Measurements from ENCODE around the gene RDH13. TPM values are rescaled to one million over a fixed set of nuclear protein-coding genes. Genes with fewer than 3 reads are reported as not detected.
"Not testable (repeated sequence)": the region's sequence is repeated elsewhere in the genome, so short reads cannot be mapped to it uniquely, and the experiment has no call there.

Gene RDH13
- total and polyA plus RNA-seq, 12 donors: 6.8 to 27.9 (median 9.8) TPM

DNA sequence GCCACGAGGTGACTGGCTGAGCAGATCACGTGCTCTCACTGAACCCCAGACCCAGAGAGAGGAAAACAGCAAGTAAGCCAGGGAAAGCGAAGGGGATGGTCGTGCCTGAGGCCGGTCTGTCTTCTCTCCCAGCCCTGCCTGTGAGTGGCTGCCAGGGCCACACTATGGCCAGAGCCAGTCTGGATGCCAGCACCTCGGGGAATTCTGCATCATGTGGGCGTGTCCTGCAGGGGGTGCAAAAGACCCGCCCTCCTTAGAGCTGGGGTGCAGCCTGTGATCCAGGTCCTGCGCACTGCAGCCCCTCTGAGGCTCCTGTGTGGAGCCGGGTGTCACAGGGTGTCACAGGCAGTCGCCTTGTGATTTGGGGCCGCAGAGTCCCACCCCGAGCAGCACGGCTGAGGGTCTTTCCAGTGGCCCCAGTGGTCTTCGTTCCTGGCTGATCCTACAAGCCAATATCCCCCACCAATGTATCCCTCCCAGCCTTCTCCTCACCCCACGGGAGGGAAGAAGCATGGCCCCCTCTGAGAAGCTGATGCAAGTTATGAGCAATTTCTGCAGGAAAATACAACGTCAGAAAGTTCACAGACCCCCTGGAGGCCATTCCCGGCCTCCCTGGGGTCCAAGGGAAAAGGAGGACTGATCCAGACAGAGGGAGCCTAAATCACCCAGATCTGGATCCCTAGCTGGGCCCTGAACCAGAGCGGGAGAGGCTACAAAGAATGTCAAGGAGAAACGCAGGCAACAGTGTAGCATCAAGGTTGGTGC lies 46.8 kb upstream of the RDH13 start:
- H3K4me3 ChIP-seq: no peak overlapping the region
- no peak for DNase-seq
- H3K27me3 ChIP-seq: no peaks in the 10 kb centered on the region
- no peaks in the 10 kb centered on the region for H3K9me3 ChIP-seq (replicated peaks in 1 of 3)
- TF ChIP-seq CTCF (IDR thresholded peaks at IDR 0.05) (no peak), POLR2A (IDR thresholded peaks at IDR 0.05) (no peak)
- H3K27ac ChIP-seq: no peak overlapping the region
- 81 to 90% (median 87%) methylated on average over 8 to 20 of the region's 20 CpGs for WGBS, 4 donors
- intact Hi-C loops (cut with DNase I): no loop called here
- peaks cover 5 to 10% of the 10 kb centered on the region in 2 donors for H3K4me1 ChIP-seq (replicated peaks in 1 of 2)
- peaks cover 0 to 18% of the 10 kb centered on the region in 2 donors for H3K36me3 ChIP-seq (replicated peaks in 1 of 2)

DNA sequence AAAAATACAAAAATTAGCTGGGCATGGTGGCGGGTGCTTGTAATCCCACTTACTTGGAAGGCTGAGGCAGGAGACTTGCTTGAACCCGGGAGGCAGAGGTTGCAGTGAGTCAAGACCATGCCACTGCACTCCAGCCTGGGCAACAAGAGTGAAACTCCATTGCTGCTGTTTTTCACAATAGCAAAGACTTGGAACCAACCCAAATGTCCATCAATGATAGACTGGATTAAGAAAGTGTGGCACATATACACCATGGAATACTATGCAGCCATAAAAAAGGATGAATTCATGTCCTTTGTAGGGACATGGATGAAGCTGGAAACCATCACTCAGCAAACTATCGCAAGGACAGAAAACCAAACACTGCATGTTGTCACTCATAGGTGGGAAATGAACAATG lies 44.3 kb upstream of the RDH13 start:
- H3K4me3 ChIP-seq; DNase-seq; intact Hi-C loops (cut with DNase I); H3K27me3 ChIP-seq; H3K27ac ChIP-seq; H3K4me1 ChIP-seq (replicated peaks in 1 of 2); H3K9me3 ChIP-seq (replicated peaks in 1 of 3): not testable (repeated sequence)
- WGBS, 4 donors: 92 to 97% (median 94%) methylated on average over 2 to 3 of the region's 3 CpGs
- peaks cover 0 to 26% of the 10 kb centered on the region in 2 donors for H3K36me3 ChIP-seq (replicated peaks in 1 of 2)

- intact Hi-C loops (cut with DNase I): no loop called here
- Histone ChIP-seq H3K9me3 (replicated peaks in 1 of 3) (no peaks in the 10 kb centered on the region), H3K4me1 (replicated peaks in 1 of 2) (no peaks in the 10 kb centered on the region), H3K4me3 (no peak overlapping the region), H3K36me3 (replicated peaks in 1 of 2) (peaks cover 0 to 31% of the 10 kb centered on the region in 2 donors), H3K27me3 (no peaks in the 10 kb centered on the region), H3K27ac (no peak overlapping the region)
- 94 to 98% (median 97%) methylated on average over 4 to 6 of the region's 6 CpGs for WGBS, 4 donors
- TF ChIP-seq CTCF (IDR thresholded peaks at IDR 0.05) (no peak), POLR2A (IDR thresholded peaks at IDR 0.05) (no peak)
- DNase-seq: no peak
Observed at GRCh38 chr19:55106591-55106990, 43.6 kb upstream of the RDH13 start.

- 84 to 94% (median 87%) methylated on average over 2 of the region's 2 CpGs for WGBS, 4 donors
- H3K36me3 ChIP-seq (replicated peaks in 1 of 2): peaks cover 0 to 43% of the 10 kb centered on the region in 2 donors
- H3K9me3 ChIP-seq (replicated peaks in 1 of 3): no peaks in the 10 kb centered on the region
- no peak overlapping the region for H3K4me3 ChIP-seq
- intact Hi-C loops (cut with DNase I): no loop called here
- H3K4me1 ChIP-seq (replicated peaks in 1 of 2): no peaks in the 10 kb centered on the region
- no peak overlapping the region for H3K27ac ChIP-seq
- no peaks in the 10 kb centered on the region for H3K27me3 ChIP-seq
- TF ChIP-seq POLR2A (IDR thresholded peaks at IDR 0.05) (no peak), CTCF (IDR thresholded peaks at IDR 0.05) (no peak)
- no peak for DNase-seq
Observed at GRCh38 chr19:55105237-55105636, 42.3 kb upstream of the RDH13 start.

DNA sequence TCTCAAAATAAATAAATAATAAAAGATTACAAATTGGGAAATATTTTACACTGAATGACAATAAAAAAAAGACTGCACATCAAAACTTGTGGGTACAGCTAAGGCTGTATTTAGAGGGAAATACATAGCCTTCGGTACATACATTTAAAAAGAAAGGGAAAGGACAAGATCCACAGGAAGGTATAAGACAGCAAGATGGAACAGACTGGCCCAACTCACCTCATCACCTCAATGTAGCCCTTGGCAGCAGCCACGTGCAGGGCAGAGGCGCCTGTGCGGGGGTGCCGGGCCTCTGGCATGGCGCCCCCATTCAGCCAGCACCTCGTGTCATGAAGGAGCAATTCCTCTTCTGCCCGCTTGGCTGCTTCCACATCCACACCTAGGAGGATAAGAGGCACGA lies 40.2 kb upstream of the RDH13 start:
- intact Hi-C loops (cut with DNase I): no loop called here
- no peak for DNase-seq
- WGBS, 4 donors: 92 to 100% (median 98%) methylated on average over 9 of the region's 9 CpGs
- Histone ChIP-seq H3K9me3 (replicated peaks in 1 of 3) (no peaks in the 10 kb centered on the region), H3K4me3 (no peak overlapping the region), H3K36me3 (replicated peaks in 1 of 2) (peaks cover 0 to 43% of the 10 kb centered on the region in 2 donors), H3K4me1 (replicated peaks in 1 of 2) (no peaks in the 10 kb centered on the region), H3K27ac (no peak overlapping the region), H3K27me3 (no peaks in the 10 kb centered on the region)
- TF ChIP-seq POLR2A (IDR thresholded peaks at IDR 0.05) (no peak), CTCF (IDR thresholded peaks at IDR 0.05) (no peak)

Measured in adrenal gland (tissue), 12 donors.